Measurements from ENCODE around the gene ANKRD60.

The ANKRD60 gene

GRCh38 chr20:58219342-58219700 lies 9.1 kb downstream of the ANKRD60 start:
- Histone ChIP-seq H2AFZ (ENCODE audit: low read depth) (no peak overlapping the region), H4K20me1 (ENCODE audit: insufficient read depth) (no peaks in the 10 kb centered on the region), H3K4me2 (no peak overlapping the region), H3K4me1 (ENCODE audit: low read depth, poor library complexity, severe bottlenecking) (no peaks in the 10 kb centered on the region), H3K79me2 (ENCODE audit: insufficient read depth, low read depth) (no peaks in the 10 kb centered on the region), H3K4me3 (IDR thresholded peaks at IDR 0.05; ENCODE audit: insufficient read depth, low read depth, low read length) (no peak overlapping the region), H3K9ac (no peak overlapping the region), H3K36me3 (ENCODE audit: insufficient read depth) (no peaks in the 10 kb centered on the region), H3K27me3 (ENCODE audit: insufficient read depth, low read depth) (peaks cover 74% of the 10 kb centered on the region), H3K27ac (no peak overlapping the region)
- TF ChIP-seq CTCF (conservative IDR thresholded peaks at IDR 0.05; ENCODE audit: low read depth, low read length) = no peak

DNA sequence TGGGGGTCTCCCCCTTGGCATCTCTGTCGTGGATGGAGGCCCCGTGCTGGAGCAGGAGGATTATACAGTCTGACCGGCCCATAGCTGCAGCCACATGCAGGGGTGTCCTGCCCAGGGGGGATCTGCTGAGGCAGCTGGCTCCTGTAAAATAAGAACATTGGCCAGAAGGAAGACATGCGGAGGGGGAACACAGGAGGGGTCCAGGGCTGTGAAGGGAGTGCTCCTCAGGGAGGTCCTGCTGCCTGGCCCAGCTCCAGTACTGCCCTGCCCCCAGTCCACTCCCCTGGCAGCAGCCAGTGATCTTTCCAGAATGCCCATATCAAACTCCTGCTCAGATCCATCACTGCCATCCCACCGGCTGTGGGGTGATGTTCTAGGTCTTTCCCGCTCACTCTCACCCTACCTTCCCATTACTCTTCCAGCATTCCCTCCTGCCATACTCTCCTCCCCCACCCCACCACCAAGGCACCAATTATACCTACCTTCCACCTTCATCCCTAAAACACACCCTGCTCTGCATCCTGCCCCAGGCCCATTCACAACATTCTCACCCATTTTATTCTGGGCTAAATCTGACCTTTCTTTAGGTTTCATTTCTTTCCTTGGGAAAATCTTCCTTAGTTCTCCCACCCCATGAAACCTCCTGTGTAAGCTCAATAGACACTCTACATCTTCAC lies 9.7 kb downstream of the ANKRD60 start:
- Histone ChIP-seq H2AFZ (ENCODE audit: low read depth) (no peak overlapping the region), H3K4me1 (ENCODE audit: low read depth, poor library complexity, severe bottlenecking) (no peaks in the 10 kb centered on the region), H3K4me2 (no peak overlapping the region), H3K79me2 (ENCODE audit: insufficient read depth, low read depth) (no peaks in the 10 kb centered on the region), H3K4me3 (IDR thresholded peaks at IDR 0.05; ENCODE audit: insufficient read depth, low read depth, low read length) (no peak overlapping the region), H3K36me3 (ENCODE audit: insufficient read depth) (no peaks in the 10 kb centered on the region), H3K27ac (no peak overlapping the region), H3K27me3 (ENCODE audit: insufficient read depth, low read depth) (peaks cover 75% of the 10 kb centered on the region), H3K9ac (no peak overlapping the region), H4K20me1 (ENCODE audit: insufficient read depth) (no peaks in the 10 kb centered on the region)
- no peak for TF ChIP-seq CTCF (conservative IDR thresholded peaks at IDR 0.05; ENCODE audit: low read depth, low read length)

GRCh38 chr20:58216334-58216733 lies 12.1 kb downstream of the ANKRD60 start:
- no peak for TF ChIP-seq CTCF (conservative IDR thresholded peaks at IDR 0.05; ENCODE audit: low read depth, low read length)
- H3K36me3 ChIP-seq (ENCODE audit: insufficient read depth) = no peaks in the 10 kb centered on the region
- H3K4me1 ChIP-seq (ENCODE audit: low read depth, poor library complexity, severe bottlenecking) = no peaks in the 10 kb centered on the region
- H3K4me3 ChIP-seq (IDR thresholded peaks at IDR 0.05; ENCODE audit: insufficient read depth, low read depth, low read length) = no peak overlapping the region
- no peak overlapping the region for H2AFZ ChIP-seq (ENCODE audit: low read depth)
- no peak overlapping the region for H3K9ac ChIP-seq
- H3K27me3 ChIP-seq (ENCODE audit: insufficient read depth, low read depth) = peaks cover 58% of the 10 kb centered on the region
- no peaks in the 10 kb centered on the region for H3K79me2 ChIP-seq (ENCODE audit: insufficient read depth, low read depth)
- no peak overlapping the region for H3K27ac ChIP-seq
- H4K20me1 ChIP-seq (ENCODE audit: insufficient read depth) = no peaks in the 10 kb centered on the region
- no peak overlapping the region for H3K4me2 ChIP-seq

- H4K20me1 ChIP-seq (ENCODE audit: insufficient read depth) = no peaks in the 10 kb centered on the region
- no peak for TF ChIP-seq CTCF (conservative IDR thresholded peaks at IDR 0.05; ENCODE audit: low read depth, low read length)
- no peak overlapping the region for H3K9ac ChIP-seq
- no peaks in the 10 kb centered on the region for H3K79me2 ChIP-seq (ENCODE audit: insufficient read depth, low read depth)
- no peaks in the 10 kb centered on the region for H3K36me3 ChIP-seq (ENCODE audit: insufficient read depth)
- H3K27me3 ChIP-seq (ENCODE audit: insufficient read depth, low read depth) = peaks cover 46% of the 10 kb centered on the region; the same call in 1 of the 2 replicates
- H3K27ac ChIP-seq = no peak overlapping the region
- H2AFZ ChIP-seq (ENCODE audit: low read depth) = no peak overlapping the region
- no peaks in the 10 kb centered on the region for H3K4me1 ChIP-seq (ENCODE audit: low read depth, poor library complexity, severe bottlenecking)
- H3K4me3 ChIP-seq (IDR thresholded peaks at IDR 0.05; ENCODE audit: insufficient read depth, low read depth, low read length) = no peak overlapping the region
- no peak overlapping the region for H3K4me2 ChIP-seq
Measured at GRCh38 chr20:58215116-58215515, 13.3 kb downstream of the ANKRD60 start.
